B cell (primary cell): Measurements from ENCODE around the gene RFX4. TPM values are rescaled to one million over a fixed set of nuclear protein-coding genes. Genes with fewer than 3 reads are reported as not detected.

ENCODE experiments used
- ATAC-seq: fragments of 200-7000 bp; cut with Tn5 transposase; one replicate; pipeline ENCODE4 v1.10.0; 2021; ENCODE audit warnings: low read depth, mild to moderate bottlenecking, moderate number of reproducible peaks, moderate library complexity
- CTCF ChIA-PET: fragments of 350-600 bp; sonication (Branson Sonifier 250); formaldehyde crosslinking; loops from one replicate; lab custom pipeline; 2021; ENCODE audit warnings: antibody characterized with exemption, inconsistent platforms; lab: Charles Lee
- POLR2A ChIA-PET: fragments of 350-600 bp; sonication (Branson Sonifier 250); formaldehyde crosslinking; loops from one replicate; lab custom pipeline; 2021; ENCODE audit warnings: antibody characterized with exemption; lab: Charles Lee
- DNase-seq: peaks from one replicate; pipeline ENCODE4 v3.0.0; 2013
- H2AFZ ChIP-seq: 2 replicates; pipeline ENCODE4 v1.6.1; 2012; ENCODE audit warnings: mild to moderate bottlenecking, low read depth, low read length; ENCODE audit not compliant: insufficient read depth, poor library complexity, severe bottlenecking
- H3K27ac ChIP-seq, 2 donors: 1 replicate in 1 of 2; 2 replicates in 1 of 2; pipeline ENCODE4 v1.5.1; 2012 to 2013; ENCODE audit warnings: low read length in 2 of 2, mild to moderate bottlenecking in 2 of 2, moderate library complexity in 1 of 2
- H3K27me3 ChIP-seq, 4 experiments: fragments of 200-600 bp in 1 of 4; sonication (generic) in 1 of 4; replicated peaks in 1 of 4; 1 replicate in 2 of 4; 2 replicates in 2 of 4; pipeline versions ENCODE4 v1.6.1 to v1.7.0; 2013 to 2016; ENCODE audit warnings: low read length in 3 of 4, mild to moderate bottlenecking in 2 of 4, mixed read lengths in 1 of 4, moderate library complexity in 1 of 4; ENCODE audit not compliant: insufficient read depth in 4 of 4, control insufficient read depth in 3 of 4; ENCODE audit errors: control extremely low read depth in 1 of 4
- H3K36me3 ChIP-seq, 2 experiments: replicated peaks in 1 of 2; 1 replicate in 1 of 2; 2 replicates in 1 of 2; pipeline versions ENCODE4 v1.6.1 to v1.7.1; 2013; ENCODE audit warnings: low read length in 1 of 2; ENCODE audit not compliant: insufficient read depth in 2 of 2, control insufficient read depth in 1 of 2; ENCODE audit errors: control extremely low read depth in 1 of 2, extremely low read depth in 1 of 2
- H3K4me1 ChIP-seq, 2 donors: fragments of 200-600 bp in 1 of 2; sonication (generic) in 1 of 2; 1 replicate in 1 of 2; 2 replicates in 1 of 2; pipeline versions ENCODE4 v1.5.1 to v1.6.1; 2013 to 2017; ENCODE audit warnings: low read length in 2 of 2; ENCODE audit not compliant: control insufficient read depth in 2 of 2, insufficient read depth in 2 of 2
- H3K4me2 ChIP-seq: replicated peaks from 2 replicates; pipeline ENCODE3; 2012; ENCODE audit warnings: mild to moderate bottlenecking, low read depth, low read length; ENCODE audit not compliant: poor library complexity, severe bottlenecking
- H3K4me3 ChIP-seq, 5 experiments: fragments of 200-600 bp in 1 of 5; sonication (generic) in 1 of 5; 1 replicate in 3 of 5; 2 replicates in 2 of 5; pipeline versions ENCODE4 v1.5.1 to v1.7.0; 2011 to 2016; ENCODE audit warnings: low read length in 4 of 5, mild to moderate bottlenecking in 4 of 5, low read depth in 2 of 5, control low read depth in 1 of 5, moderate library complexity in 1 of 5; ENCODE audit not compliant: insufficient read depth in 1 of 5; ENCODE audit errors: control extremely low read depth in 1 of 5, extremely low read depth in 1 of 5
- H3K79me2 ChIP-seq: fragments of 200-600 bp; sonication (generic); one replicate; pipeline ENCODE4 v1.6.0; 2016; ENCODE audit warnings: low read length; ENCODE audit not compliant: control insufficient read depth, insufficient read depth
- H3K9ac ChIP-seq: fragments of 200-600 bp; sonication (generic); 2 replicates; pipeline ENCODE4 v1.6.1; 2017; ENCODE audit warnings: mild to moderate bottlenecking, low read length, moderate library complexity
- H3K9me3 ChIP-seq, 3 donors: one replicate each; pipeline versions ENCODE4 v1.6.1 to v1.7.1; 2013; ENCODE audit warnings: low read length in 2 of 3; ENCODE audit not compliant: control insufficient read depth in 2 of 3, insufficient read depth in 1 of 3; ENCODE audit errors: control extremely low read depth in 1 of 3
- H4K20me1 ChIP-seq: 2 replicates; pipeline ENCODE4 v1.6.0; 2012; ENCODE audit warnings: mild to moderate bottlenecking, low read length; ENCODE audit not compliant: insufficient read depth, control insufficient read depth, poor library complexity, severe bottlenecking
- H3K27ac Mint-ChIP-seq: one replicate; pipeline ENCODE4 v1.8.0; 2021; ENCODE audit warnings: mixed read lengths
- H3K27me3 Mint-ChIP-seq: one replicate; pipeline ENCODE4 v1.8.0; 2021; ENCODE audit warnings: mixed read lengths
- H3K4me1 Mint-ChIP-seq: one replicate; pipeline ENCODE4 v1.8.0; 2021; ENCODE audit warnings: mixed read lengths
- H3K4me3 Mint-ChIP-seq: one replicate; pipeline ENCODE4 v1.8.0; 2021; ENCODE audit warnings: mixed read lengths
- H3K9me3 Mint-ChIP-seq: one replicate; pipeline ENCODE4 v1.8.0; 2022; ENCODE audit warnings: mixed read lengths; ENCODE audit not compliant: insufficient read depth
- CTCF ChIP-seq: fragments of 200-600 bp; IDR thresholded peaks from one replicate; pipeline ENCODE4 v1.8.0; 2022; ENCODE audit warnings: antibody characterized with exemption, mild to moderate bottlenecking
- EZH2 ChIP-seq: IDR thresholded peaks from 2 replicates; pipeline ENCODE4 v1.6.1; 2012; ENCODE audit warnings: borderline replicate concordance, low read depth, mild to moderate bottlenecking, moderate library complexity, low read length; ENCODE audit not compliant: insufficient read depth, poor library complexity, severe bottlenecking
- WGBS: methylation state at CpG from one replicate; pipeline ENCODE4 v1.1.5; 2013; ENCODE audit warnings: missing lambda C conversion rate; ENCODE audit not compliant: insufficient coverage; 5-methylcytosine and 5-hydroxymethylcytosine counted together
- intact Hi-C: fragments of 100-400 bp; cut with micrococcal nuclease; formaldehyde crosslinking; loops from one replicate; pipeline ENCODE4 v1.10.0; 2022
- polyA plus RNA-seq: library from polyadenylated mRNA; depleted of rRNA; stranded (reverse); fragments of >200 nt; gene quantifications from 2 replicates; pipeline ENCODE4 v1.2.3, GENCODE V29; 2012
- total RNA-seq, 2 donors: library from RNA; stranded (reverse); fragments of 120-200 nt in 1 of 2; gene quantifications; 1 replicate in 1 of 2; 2 replicates in 1 of 2; pipeline versions ENCODE4 v1.2.3 to v1.2.4, GENCODE V29; 2013 to 2022

Gene RFX4
- total and polyA plus RNA-seq, 2 donors (not counting 1 experiment from before 2014, with no cell fraction given): not detected

GRCh38 chr12:106595268-106595667, 12.5 kb downstream of the RFX4 start:
- ChIA-PET CTCF (no interaction called here), POLR2A (interaction anchor here (0.6 kb wide), 1 partner anchor 946 kb away, joined by 5 read pairs; no protein-coding TSS in a partner anchor)
- Histone ChIP-seq H4K20me1 (no peaks in the 10 kb centered on the region), H3K4me3 (no peak overlapping the region), H3K79me2 (no peaks in the 10 kb centered on the region), H3K27ac (no peak overlapping the region), H3K9ac (no peak overlapping the region), H3K4me1 (no peaks in the 10 kb centered on the region), H3K4me2 (no peak overlapping the region), H3K27me3 (peaks cover 0 to 19% (median 11%) of the 10 kb centered on the region in 4 experiments), H3K36me3 (no peaks in the 10 kb centered on the region), H3K9me3 (no peaks in the 10 kb centered on the region), H2AFZ (no peak overlapping the region)
- peaks cover 68% of the 10 kb centered on the region for H3K27me3 Mint-ChIP-seq
- H3K4me1 Mint-ChIP-seq: no peaks in the 10 kb centered on the region
- H3K27ac Mint-ChIP-seq: no peak overlapping the region
- H3K4me3 Mint-ChIP-seq: no peak overlapping the region
- 88% methylated on average over 3 of the region's 3 CpGs for WGBS
- intact Hi-C loops: no loop called here
- ATAC-seq (no peak), DNase-seq (no peak)
- no peak for TF ChIP-seq EZH2
- TF ChIP-seq CTCF: no peak
- H3K9me3 Mint-ChIP-seq: no peaks in the 10 kb centered on the region

GRCh38 chr12:106598003-106598402, 15.2 kb downstream of the RFX4 start:
- TF ChIP-seq EZH2 (no peak), CTCF (no peak)
- Histone ChIP-seq H3K36me3 (no peaks in the 10 kb centered on the region), H2AFZ (no peak overlapping the region), H3K27ac (no peak overlapping the region), H3K79me2 (no peaks in the 10 kb centered on the region), H3K9me3 (no peaks in the 10 kb centered on the region), H3K27me3 (peaks cover 0 to 13% (median 7%) of the 10 kb centered on the region in 4 experiments), H3K9ac (no peak overlapping the region), H3K4me2 (no peak overlapping the region), H4K20me1 (no peaks in the 10 kb centered on the region), H3K4me3 (no peak overlapping the region), H3K4me1 (no peaks in the 10 kb centered on the region)
- intact Hi-C loops: no loop called here
- H3K4me1 Mint-ChIP-seq: no peaks in the 10 kb centered on the region
- ChIA-PET POLR2A (no interaction called here), CTCF (no interaction called here)
- no peak for ATAC-seq
- H3K4me3 Mint-ChIP-seq: no peak overlapping the region
- H3K27me3 Mint-ChIP-seq: peaks cover 72% of the 10 kb centered on the region
- H3K9me3 Mint-ChIP-seq: no peaks in the 10 kb centered on the region
- no peak overlapping the region for H3K27ac Mint-ChIP-seq
- no peak for DNase-seq
- WGBS: no CpG with 5 or more reads among the region's 5 CpGs
